Sigmoid colon (tissue), 4 donors: ENCODE results near the gene AIFM2.

Experiments used
- CTCF ChIP-seq, 4 experiments: fragments of 450-650 bp in 3 of 4; fragments of 200-600 bp in 1 of 4; IDR thresholded peaks; one replicate each; pipeline ENCODE4 v1.5.1; 2016 to 2019; ENCODE audit warnings: antibody characterized with exemption in 4 of 4, mild to moderate bottlenecking in 3 of 4, moderate library complexity in 2 of 4
- POLR2A ChIP-seq, 2 donors: fragments of 450-650 bp; IDR thresholded peaks; one replicate each; pipeline ENCODE4 v1.6.1; 2016; ENCODE audit warnings: antibody characterized with exemption in 2 of 2, mild to moderate bottlenecking in 2 of 2, moderate library complexity in 2 of 2
- POLR2AphosphoS5 ChIP-seq, 4 donors: sonication (generic); formaldehyde crosslinking; IDR thresholded peaks; one replicate each; pipeline ENCODE4 v1.6.1; 2017; ENCODE audit warnings: antibody characterized with exemption in 4 of 4

GRCh38 chr10:70169649-70170364 lies 37.2 kb upstream of the AIFM2 start:
- no peak for TF ChIP-seq POLR2AphosphoS5 (IDR thresholded peaks at IDR 0.05)
- TF ChIP-seq POLR2A (IDR thresholded peaks at IDR 0.05) = no peak
- TF ChIP-seq CTCF (IDR thresholded peaks at IDR 0.05) = no peak
